Measurements from ENCODE around the gene PNKD.

- TF ChIP-seq CTCF (IDR thresholded peaks at IDR 0.05) (no peak), POLR2A (IDR thresholded peaks at IDR 0.05) (no peak)
Observed at GRCh38 chr2:218252509-218253231, 17.6 kb upstream of the PNKD start.
